ENCODE measurements around the gene PEX7. TPM values are rescaled to one million over a fixed set of nuclear protein-coding genes. Genes with fewer than 3 reads are reported as not detected.
"Not testable (repeated sequence)": the region's sequence is repeated elsewhere in the genome, so short reads cannot be mapped to it uniquely, and the experiment has no call there.

PEX7 gene
- total RNA-seq, 1 experiment from 2014 or later, result 9.9 TPM

GRCh38 chr6:136956590-136957544, 134.5 kb downstream of the PEX7 start:
- Histone ChIP-seq H3K36me3 (ENCODE audit: low read depth, low read length) (no peaks in the 10 kb centered on the region), H3K4me3 (ENCODE audit: low read length) (no peak overlapping the region), H3F3A (ENCODE audit: low read length, unreplicated experiment) (no peaks in the 10 kb centered on the region), H2AFZ (ENCODE audit: low read length) (no peak overlapping the region), H3K79me2 (ENCODE audit: low read length) (no peaks in the 10 kb centered on the region), H3K4me1 (ENCODE audit: insufficient read depth, low read length) (no peaks in the 10 kb centered on the region), H3K27ac (ENCODE audit: low read length) (no peak overlapping the region), H3K27me3 (ENCODE audit: low read length) (no peaks in the 10 kb centered on the region), H3K9me2 (replicated peaks; ENCODE audit: low read length) (no peaks in the 10 kb centered on the region), H3K9me3 (ENCODE audit: low read length) (no peaks in the 10 kb centered on the region), H4K20me1 (ENCODE audit: low read length) (no peaks in the 10 kb centered on the region), H3K4me2 (ENCODE audit: low read length) (no peak overlapping the region), H3K9ac (ENCODE audit: low read length) (no peak overlapping the region)
- no TSS peak for BruUV-seq (replicated peaks)
- no peak for ATAC-seq
- no peak for DNase-seq
- CTCF ChIA-PET, result no interaction called here
- POLR2A ChIA-PET (ENCODE audit: unreplicated experiment), result no interaction called here
- intact Hi-C loops (cut with micrococcal nuclease), result no loop called here
- TF ChIP-seq CTCF (conservative IDR thresholded peaks at IDR 0.05; ENCODE audit: low read depth, low read length) (0 out of 2 replicates have a peak, but pooled peaks have one; percentile 11), EZH2 (IDR thresholded peaks at IDR 0.05; ENCODE audit: low read length, unreplicated experiment) (no peak), EZH2phosphoT487 (IDR thresholded peaks at IDR 0.05; ENCODE audit: borderline replicate concordance, low read length) (no peak)

GRCh38 chr6:136958168-136958567, 135.8 kb downstream of the PEX7 start:
- BruUV-seq (replicated peaks), result no TSS peak
- DNase-seq (no peak), ATAC-seq (no peak)
- Histone ChIP-seq H3K9me2 (replicated peaks; ENCODE audit: low read length) (no peaks in the 10 kb centered on the region), H3K9me3 (ENCODE audit: low read length) (no peaks in the 10 kb centered on the region), H4K20me1 (ENCODE audit: low read length) (no peaks in the 10 kb centered on the region), H2AFZ (ENCODE audit: low read length) (no peak overlapping the region), H3K27ac (ENCODE audit: low read length) (no peak overlapping the region), H3K36me3 (ENCODE audit: low read depth, low read length) (no peaks in the 10 kb centered on the region), H3F3A (ENCODE audit: low read length, unreplicated experiment) (no peaks in the 10 kb centered on the region), H3K4me2 (ENCODE audit: low read length) (no peak overlapping the region), H3K79me2 (ENCODE audit: low read length) (no peaks in the 10 kb centered on the region), H3K27me3 (ENCODE audit: low read length) (no peaks in the 10 kb centered on the region), H3K9ac (ENCODE audit: low read length) (no peak overlapping the region), H3K4me1 (ENCODE audit: insufficient read depth, low read length) (no peaks in the 10 kb centered on the region), H3K4me3 (ENCODE audit: low read length) (no peak overlapping the region)
- intact Hi-C loops (cut with micrococcal nuclease), result no loop called here
- CTCF ChIA-PET, result no interaction called here
- POLR2A ChIA-PET (ENCODE audit: unreplicated experiment), result no interaction called here
- TF ChIP-seq EZH2 (IDR thresholded peaks at IDR 0.05; ENCODE audit: low read length, unreplicated experiment) (no peak), CTCF (conservative IDR thresholded peaks at IDR 0.05; ENCODE audit: low read depth, low read length) (no peak), EZH2phosphoT487 (IDR thresholded peaks at IDR 0.05; ENCODE audit: borderline replicate concordance, low read length) (no peak)

- Histone ChIP-seq H3K27me3 (ENCODE audit: low read length) (no peaks in the 10 kb centered on the region), H4K20me1 (ENCODE audit: low read length) (no peaks in the 10 kb centered on the region), H3F3A (ENCODE audit: low read length, unreplicated experiment) (no peaks in the 10 kb centered on the region), H3K9me3 (ENCODE audit: low read length) (no peaks in the 10 kb centered on the region), H3K4me2 (ENCODE audit: low read length) (no peak overlapping the region), H3K27ac (ENCODE audit: low read length) (no peak overlapping the region), H3K4me3 (ENCODE audit: low read length) (no peak overlapping the region), H3K9me2 (replicated peaks; ENCODE audit: low read length) (no peaks in the 10 kb centered on the region), H3K9ac (ENCODE audit: low read length) (no peak overlapping the region), H3K79me2 (ENCODE audit: low read length) (no peaks in the 10 kb centered on the region), H3K4me1 (ENCODE audit: insufficient read depth, low read length) (no peaks in the 10 kb centered on the region), H3K36me3 (ENCODE audit: low read depth, low read length) (no peaks in the 10 kb centered on the region), H2AFZ (ENCODE audit: low read length) (no peak overlapping the region)
- TF ChIP-seq CTCF (conservative IDR thresholded peaks at IDR 0.05; ENCODE audit: low read depth, low read length) (no peak), EZH2 (IDR thresholded peaks at IDR 0.05; ENCODE audit: low read length, unreplicated experiment) (no peak), EZH2phosphoT487 (IDR thresholded peaks at IDR 0.05; ENCODE audit: borderline replicate concordance, low read length) (no peak)
- CTCF ChIA-PET, result no interaction called here
- ATAC-seq (no peak), DNase-seq (no peak)
- POLR2A ChIA-PET (ENCODE audit: unreplicated experiment), result no interaction called here
- intact Hi-C loops (cut with micrococcal nuclease), result no loop called here
- no TSS peak for BruUV-seq (replicated peaks)
These were observed 137.1 kb downstream of the PEX7 start for GRCh38 chr6:136959471-136959891.

GRCh38 chr6:136959935-136960334, 137.5 kb downstream of the PEX7 start:
- H3K4me1 ChIP-seq (ENCODE audit: insufficient read depth, low read length); H3K27ac ChIP-seq (ENCODE audit: low read length); DNase-seq; H3K9me3 ChIP-seq (ENCODE audit: low read length); H3K4me2 ChIP-seq (ENCODE audit: low read length); H3F3A ChIP-seq (ENCODE audit: low read length, unreplicated experiment); ATAC-seq; H3K79me2 ChIP-seq (ENCODE audit: low read length); POLR2A ChIA-PET (ENCODE audit: unreplicated experiment); H4K20me1 ChIP-seq (ENCODE audit: low read length); H3K9me2 ChIP-seq (replicated peaks; ENCODE audit: low read length); H3K27me3 ChIP-seq (ENCODE audit: low read length); H2AFZ ChIP-seq (ENCODE audit: low read length); BruUV-seq (replicated peaks); H3K36me3 ChIP-seq (ENCODE audit: low read depth, low read length); CTCF ChIA-PET; H3K4me3 ChIP-seq (ENCODE audit: low read length); H3K9ac ChIP-seq (ENCODE audit: low read length): not testable (repeated sequence)
- intact Hi-C loops (cut with micrococcal nuclease), result loop anchor here (10.0 kb wide), 1 partner anchor 685 kb away; no protein-coding TSS in a partner anchor

Measured in PC-3 (cell line).